ENCODE results near the gene VN1R5. TPM values are rescaled to one million over a fixed set of nuclear protein-coding genes. Genes with fewer than 3 reads are reported as not detected.
"Not testable (repeated sequence)": the region's sequence is repeated elsewhere in the genome, so short reads cannot be mapped to it uniquely, and the experiment has no call there.

The VN1R5 gene
- not detected for total RNA-seq

GRCh38 chr1:247255772-247256171 lies at the start of gene VN1R5:
Gene VN1R5, plus strand, starts transcription at chr1:247256072.
- not testable (repeated sequence) for DNase-seq

DNA sequence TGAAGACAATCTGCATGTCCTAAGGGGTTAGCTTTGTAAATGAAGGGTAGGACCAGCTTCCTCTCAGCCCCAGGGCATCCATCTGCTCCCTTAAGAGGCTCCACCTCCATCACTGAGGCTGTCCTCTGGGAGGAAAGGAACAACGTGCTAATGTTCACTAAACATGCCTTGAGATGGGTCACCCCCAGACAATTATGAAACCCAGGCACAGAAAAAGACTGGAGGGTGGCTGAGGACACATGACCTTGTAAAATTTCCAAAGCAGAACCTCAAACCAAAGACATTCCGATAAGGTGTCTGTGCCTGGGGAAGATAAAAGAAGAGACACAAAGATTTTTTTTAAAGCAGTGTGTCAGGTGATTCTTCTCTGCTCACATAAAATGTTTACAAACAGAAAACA lies 46.5 kb upstream of the VN1R5 start:
- no peak for DNase-seq

DNA sequence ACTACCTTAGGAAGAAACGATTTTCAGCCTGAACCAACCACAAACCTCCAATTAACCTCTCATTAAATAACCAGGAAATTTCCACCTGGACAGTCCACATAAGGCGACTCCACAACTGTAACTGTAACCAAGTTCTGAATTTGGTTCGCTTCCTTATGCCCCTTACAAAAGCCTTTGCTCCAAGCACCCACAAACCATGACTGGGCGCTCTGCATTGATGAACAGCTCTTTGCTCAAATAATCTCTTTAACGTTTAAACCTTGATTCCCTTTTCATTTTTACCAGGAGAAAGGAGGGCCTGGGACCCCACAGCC lies 45.9 kb upstream of the VN1R5 start:
- no peak for DNase-seq

- DNase-seq: peak; percentile 96
Observed at GRCh38 chr1:247210376-247211117, 45.3 kb upstream of the VN1R5 start.

DNA sequence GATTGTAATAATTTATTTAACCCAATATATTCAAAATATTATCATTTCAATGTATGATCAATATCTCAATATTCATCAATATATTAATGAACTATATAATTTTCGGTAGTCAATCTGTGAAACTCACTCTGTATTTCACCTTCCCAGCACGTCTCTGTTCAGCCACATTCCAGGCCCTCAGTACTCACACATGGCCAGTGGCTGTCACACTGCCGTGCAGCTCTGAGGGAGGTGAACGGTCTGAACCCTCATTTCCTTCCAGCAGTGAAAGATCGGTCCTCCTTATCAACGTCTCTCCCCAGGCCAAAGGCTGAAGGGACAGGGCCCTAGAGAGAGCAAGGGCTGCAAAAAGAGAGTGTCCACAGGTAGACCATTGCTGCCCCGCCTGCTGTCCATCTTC lies 44.5 kb upstream of the VN1R5 start:
- no peak for DNase-seq

- no peak for DNase-seq
Observed at GRCh38 chr1:247212012-247212411, 43.9 kb upstream of the VN1R5 start.

GRCh38 chr1:247212627-247213617 lies 43.0 kb upstream of the VN1R5 start:
- no peak for DNase-seq

DNA sequence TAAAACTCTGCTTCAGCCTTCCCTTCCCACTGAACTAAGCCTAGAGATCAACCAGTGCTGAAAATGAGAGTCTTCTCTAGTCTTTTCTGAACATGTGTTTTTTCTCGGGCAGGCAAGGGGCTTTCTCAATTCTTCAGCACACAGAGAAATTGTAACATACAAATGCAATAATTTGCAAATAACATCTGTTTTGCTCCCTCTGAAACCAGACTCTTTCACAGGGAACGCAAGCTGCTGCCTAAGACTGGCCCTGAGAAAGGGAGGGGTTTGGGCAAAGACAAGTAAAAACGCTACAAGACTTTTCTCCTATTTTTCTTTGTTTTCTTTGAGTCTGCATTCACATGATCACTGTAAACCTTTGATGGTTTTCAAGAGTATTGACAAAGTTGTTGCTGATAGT lies 39.6 kb upstream of the VN1R5 start:
- no peak for DNase-seq

GRCh38 chr1:247218121-247218651 lies 37.7 kb upstream of the VN1R5 start:
- no peak for DNase-seq

- DNase-seq: not testable (repeated sequence)
Observed at GRCh38 chr1:247220280-247220679, 35.6 kb upstream of the VN1R5 start.

DNA sequence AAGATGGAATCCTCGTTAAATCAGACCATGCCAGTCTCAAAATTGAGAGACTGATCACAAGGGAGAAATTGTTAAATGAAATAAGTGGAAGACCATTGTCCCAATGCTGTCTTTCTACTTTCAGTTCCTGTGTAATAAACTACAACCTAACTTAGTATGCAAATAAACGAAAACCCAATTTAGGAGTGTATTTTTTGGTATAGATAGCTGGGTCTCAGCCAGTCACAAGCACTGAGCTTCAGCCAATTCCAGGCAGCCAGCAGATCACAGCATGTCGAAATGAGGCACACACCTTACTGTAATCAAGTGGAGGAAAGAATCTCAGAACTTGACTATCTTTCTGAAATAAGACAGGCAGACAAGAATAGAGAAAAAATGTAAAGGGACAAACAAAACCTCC lies 33.0 kb upstream of the VN1R5 start:
- DNase-seq: no peak

DNA sequence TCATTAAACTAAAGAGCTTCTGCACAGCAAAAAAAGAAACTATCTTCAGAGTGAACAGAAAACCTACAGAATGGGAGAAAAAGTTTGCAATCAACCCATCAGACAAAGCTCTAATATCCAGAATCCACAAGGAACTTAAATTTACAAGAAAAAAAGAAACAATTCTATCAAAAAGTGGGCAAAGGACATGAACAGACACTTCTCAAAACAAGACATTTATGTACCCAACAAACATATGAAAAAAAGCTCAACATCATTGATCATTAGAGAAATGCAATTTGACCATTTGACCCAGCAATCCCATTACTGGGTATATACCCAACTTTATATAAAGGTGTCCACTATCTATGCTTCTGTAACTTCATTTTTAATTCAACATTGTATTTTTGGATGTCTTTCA lies 31.1 kb upstream of the VN1R5 start:
- DNase-seq: no peak

DNA sequence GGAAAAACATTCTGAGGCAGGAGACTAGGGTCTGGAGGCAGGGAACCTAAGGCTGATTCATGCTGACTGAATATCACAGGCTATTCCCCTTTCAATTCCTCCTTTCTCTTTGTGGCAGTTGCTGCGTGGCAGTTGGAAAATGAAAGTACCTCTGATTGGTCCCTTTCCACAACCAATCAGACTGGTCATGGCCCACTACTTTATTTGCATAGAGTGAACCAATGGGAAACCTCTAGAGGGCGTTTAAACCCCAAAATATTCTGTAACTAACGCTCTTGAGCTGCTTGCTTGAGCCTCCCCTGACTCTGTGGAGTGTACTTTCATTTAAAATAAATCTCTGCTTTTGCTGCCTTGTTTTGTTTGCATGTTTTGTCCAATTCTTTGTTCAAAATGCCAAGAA lies 27.7 kb upstream of the VN1R5 start:
- DNase-seq: no peak

GRCh38 chr1:247241691-247242090 lies 14.2 kb upstream of the VN1R5 start:
- DNase-seq: no peak

DNA sequence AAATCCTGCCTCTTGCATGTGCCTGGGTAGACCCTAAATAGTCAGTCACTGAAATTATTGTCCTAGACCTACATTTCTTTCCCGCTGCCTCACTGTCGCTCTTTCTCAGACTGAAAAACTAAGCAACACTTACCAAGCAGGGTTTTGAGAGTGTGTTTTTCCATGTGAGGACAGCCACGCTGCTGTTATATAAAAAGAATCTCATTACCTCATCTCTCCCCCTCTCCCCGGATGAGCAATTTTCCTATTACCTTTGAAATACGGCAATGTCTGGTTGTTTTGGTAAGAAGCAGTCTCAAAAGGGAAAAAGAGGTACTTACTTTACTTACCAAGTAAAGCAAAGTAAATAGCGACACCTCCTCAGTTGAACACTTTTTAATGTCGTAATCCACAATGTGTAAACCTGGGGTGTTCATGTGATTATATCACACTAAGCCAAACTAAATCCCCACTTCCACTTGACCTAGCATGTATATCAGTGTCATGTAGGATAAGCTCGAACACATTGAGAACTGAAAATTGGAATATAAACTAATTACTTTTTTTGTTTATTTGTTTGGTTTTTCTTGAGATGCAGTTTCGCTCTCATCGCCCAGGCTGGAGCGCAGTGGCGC lies 12.2 kb upstream of the VN1R5 start:
- DNase-seq: no peak

DNA sequence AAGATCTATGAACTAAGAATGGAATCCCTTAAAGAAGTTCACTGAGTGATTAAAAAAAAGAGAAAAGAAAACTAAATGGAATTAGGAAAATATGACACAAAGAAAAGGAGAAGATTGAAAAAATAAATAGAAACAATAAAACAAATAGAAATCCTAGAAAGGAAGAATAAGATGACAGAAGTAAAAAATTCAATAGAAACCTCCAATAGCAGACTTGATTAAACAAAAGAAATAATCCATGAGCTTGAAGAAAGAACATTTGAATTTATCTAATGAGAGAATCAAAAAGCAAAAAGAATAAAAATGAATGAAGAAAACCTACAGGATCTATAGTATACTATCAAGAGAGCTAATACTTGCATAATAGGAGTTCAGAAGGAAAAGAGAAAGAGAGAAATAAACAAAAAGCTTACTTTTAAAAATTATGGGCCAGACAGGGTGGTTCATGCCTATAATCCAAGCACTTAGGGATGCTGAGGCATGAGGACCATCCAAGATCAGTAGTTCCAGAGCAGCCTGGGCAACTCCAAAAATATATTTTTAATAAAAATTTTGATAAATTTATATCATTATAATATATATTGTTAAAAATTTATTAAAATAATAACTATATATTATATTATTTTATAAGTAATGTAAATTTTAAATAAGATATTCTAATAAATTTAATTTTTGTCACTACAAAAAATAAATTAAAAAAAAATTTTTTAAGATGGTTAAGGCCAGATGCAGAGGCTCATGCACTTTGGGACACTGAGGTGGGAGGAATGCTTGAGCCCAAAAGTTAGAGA lies 9.4 kb upstream of the VN1R5 start:
- DNase-seq: no peak

DNA sequence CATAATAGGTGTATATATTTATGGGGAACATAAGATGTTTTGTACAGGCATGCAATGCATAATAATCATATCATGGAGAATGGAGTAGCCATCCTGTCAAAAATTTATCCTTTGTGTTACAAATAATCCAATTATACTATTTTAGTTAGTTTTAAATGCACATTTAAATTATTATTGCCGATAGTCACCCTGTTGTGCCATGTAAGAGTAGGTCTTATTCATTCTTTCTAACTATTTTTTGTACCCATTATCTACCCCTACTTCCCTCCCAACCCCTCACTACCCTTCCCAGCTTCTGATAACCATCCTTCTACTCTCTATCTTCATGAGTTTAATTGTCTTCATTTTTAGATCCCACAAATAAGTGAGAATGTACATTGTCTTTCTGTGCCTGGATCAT lies 8.3 kb upstream of the VN1R5 start:
- no peak for DNase-seq

DNA sequence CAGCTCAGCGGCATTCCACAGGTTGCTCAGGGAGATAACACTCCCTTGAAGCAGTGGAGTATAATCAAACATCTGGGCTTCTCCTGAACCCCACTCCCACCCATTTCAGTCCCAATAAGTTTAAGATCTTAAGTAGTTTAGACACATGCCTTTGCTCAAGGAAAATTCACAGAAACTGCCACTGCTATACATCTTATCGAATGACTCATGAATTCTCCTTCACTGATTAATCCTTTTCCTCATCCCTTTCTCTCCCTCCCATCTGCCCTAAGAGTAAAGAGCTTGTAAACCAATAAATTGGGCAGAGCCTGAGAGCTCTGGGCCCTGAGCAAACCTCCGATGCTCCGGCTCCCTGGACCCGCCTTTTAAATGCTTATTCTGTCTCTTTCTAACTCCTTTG lies 10.2 kb downstream of the VN1R5 start:
- DNase-seq: no peak

GRCh38 chr1:247268390-247269045 lies 12.6 kb downstream of the VN1R5 start:
- DNase-seq: no peak

- no peak for DNase-seq
Observed at GRCh38 chr1:247269133-247269532, 13.3 kb downstream of the VN1R5 start.

DNA sequence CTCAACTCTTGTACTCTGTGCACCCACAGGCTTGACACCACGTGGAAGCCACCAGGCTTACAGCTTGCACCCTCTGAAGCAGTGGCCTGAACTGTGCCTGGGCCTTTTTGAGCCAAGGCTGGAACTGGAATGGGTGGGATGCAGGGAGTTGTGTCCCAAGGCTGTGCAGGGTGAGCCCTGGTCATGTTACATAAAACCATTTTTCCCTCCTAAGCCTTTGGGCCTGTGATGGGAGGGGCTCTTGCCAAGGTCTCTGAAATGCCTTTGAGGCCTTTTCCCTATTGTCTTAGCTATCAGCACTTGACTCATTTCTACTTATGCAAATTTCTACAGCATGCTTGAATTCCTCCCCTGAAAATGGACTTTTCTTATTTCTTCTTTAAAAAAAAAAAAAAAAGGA lies 14.1 kb downstream of the VN1R5 start:
- no peak for DNase-seq

DNA sequence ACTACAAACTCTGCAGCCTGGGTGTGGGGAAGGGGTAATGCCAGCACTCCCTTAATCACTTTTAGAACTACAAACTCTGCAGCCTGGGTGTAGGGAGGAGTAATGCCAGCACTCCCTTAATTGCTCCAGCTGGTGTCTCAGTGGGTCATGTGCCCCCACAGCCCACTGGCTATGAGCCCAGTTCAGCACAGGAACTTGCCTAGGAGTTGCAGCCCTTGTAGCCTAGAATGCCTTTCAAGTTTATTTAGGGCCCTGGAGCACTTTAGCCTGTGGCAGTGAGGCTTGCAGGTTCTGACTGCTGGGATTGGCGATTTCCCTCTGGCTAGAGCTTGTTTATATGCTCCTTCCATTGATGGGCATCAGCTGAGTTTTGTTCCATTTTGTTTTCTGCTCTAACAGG lies 17.1 kb downstream of the VN1R5 start:
- DNase-seq: no peak

Data from occipital lobe (tissue), 2 donors.